CD4-positive, alpha-beta T cell treated with Interleukin-10 for 1 hour (primary cell): Measurements from ENCODE around the gene PER3.
"Not testable (repeated sequence)": the region's sequence is repeated elsewhere in the genome, so short reads cannot be mapped to it uniquely, and the experiment has no call there.

Source experiments
- DNase-seq: peaks from one replicate; pipeline ENCODE4 v3.0.0-alpha.2; 2020

Gene PER3

DNA sequence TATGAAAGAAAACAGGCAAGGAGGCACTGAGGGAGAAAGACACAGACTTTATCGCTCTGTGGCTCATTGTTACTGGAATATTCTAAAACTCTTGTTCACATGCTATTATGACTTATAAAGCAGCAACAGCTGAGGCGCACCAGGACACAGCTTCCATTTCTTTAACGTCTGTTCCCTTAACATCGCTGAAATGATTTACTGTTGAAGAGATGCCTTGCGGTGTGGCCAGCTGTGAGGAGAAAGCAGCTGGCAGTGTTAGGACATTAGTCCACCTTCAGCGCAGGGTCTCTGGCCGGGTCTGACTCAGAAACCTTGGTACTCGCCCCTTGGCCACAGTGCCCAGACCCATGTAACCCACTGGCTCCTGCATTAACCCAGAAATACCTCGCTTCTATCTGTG is 3.1 kb upstream of the PER3 start:
- DNase-seq = no peak

DNA sequence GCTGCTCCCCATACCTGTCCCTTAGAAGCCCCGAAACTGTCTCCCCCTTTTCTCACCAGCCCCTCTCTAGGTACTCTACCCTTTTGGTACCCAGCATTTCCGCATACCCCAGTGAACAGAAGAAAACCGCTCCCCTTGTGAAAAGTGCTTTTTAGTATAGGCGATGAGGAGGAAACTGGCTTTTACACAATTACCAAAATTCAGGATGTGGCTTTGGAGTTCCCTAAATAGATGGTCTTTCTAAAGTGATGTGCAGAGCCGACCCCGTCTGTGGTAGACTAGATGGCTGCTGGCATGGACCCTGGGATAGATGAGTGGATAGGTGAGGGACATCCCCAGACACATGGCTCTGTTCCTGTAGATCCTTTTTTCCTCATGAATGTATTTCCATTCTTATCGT is 2.6 kb upstream of the PER3 start:
- no peak for DNase-seq

DNA sequence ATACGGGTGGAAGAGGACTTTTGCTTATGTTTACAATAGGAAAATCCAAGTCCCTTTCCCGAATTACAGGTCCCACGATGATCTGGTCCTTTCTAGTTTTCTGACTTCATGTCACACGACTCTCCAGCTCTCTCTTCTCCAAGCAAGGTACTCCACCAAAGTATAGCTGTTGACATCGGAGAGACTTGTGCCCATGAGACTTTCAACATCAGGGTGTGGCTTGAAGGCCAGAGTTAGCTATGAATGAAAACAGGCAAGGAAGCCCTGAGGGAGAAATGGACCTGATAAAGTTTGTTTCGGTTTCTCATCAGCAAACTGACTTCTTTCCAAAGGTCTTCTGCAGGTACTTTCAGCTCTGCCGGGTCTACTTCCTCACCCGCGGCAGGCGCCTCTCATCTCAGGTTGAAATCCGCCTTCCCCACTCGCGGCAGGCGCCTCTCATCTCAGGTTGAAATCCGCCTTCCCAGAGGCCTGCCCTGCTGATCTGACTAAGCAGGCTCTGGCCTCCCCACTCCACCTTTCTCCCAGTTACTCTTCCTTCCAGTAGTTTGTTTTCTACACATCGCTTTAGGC is 2.1 kb upstream of the PER3 start:
- peak; percentile 35 for DNase-seq

DNA sequence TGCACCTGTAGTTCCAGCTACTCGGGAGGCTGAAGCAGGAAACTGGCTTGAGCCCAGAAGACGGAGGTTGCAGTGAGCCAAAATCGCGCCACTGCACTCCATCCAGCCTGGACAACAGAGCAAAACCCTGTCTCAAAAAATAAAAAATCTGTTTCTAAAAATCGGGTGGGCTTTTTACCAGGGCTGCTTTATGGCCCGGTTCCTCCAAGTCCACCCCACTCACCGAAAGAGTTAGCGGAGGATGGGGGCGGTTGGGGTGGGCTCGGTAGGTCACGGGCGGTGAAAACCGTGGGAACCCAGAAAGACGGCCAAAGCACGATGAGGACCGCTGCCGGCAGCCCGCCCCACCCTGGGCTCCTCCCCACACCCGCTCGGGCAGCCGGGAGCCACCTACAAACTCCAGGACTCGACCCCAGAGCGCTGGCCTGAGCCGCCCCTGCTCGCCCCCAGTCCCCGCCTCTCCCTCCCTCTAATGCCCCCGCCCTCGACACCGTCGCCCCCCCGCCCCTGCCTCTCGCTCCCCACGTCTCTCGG is 846 bp upstream of the PER3 start:
- no peak for DNase-seq

DNA sequence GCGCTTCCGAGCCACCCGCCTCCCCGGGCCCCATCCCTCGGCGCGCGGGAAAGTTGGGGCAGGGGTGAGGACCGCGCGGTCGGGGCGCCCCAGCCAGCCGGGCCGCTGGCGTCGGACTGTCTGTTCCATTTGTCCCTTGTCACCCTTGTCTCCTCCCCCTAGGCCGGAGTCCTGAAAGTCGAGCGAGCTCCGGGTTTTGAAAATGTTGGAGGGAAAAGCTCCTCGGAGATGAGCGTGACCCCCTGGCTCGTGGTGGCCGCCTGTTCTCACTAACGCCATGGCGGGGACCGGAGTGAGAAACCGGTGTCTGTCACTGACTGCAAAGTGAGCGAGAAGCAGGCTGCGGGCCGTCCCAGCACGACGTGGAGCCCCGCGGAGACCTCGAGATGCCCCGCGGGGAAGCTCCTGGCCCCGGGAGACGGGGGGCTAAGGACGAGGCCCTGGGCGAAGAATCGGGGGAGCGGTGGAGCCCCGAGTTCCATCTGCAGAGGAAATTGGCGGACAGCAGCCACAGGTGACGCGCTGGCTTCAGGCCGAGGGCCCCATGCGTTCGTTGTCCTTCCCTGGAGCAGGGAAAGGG is 491 bp downstream of the PER3 start:
- no peak for DNase-seq

DNA sequence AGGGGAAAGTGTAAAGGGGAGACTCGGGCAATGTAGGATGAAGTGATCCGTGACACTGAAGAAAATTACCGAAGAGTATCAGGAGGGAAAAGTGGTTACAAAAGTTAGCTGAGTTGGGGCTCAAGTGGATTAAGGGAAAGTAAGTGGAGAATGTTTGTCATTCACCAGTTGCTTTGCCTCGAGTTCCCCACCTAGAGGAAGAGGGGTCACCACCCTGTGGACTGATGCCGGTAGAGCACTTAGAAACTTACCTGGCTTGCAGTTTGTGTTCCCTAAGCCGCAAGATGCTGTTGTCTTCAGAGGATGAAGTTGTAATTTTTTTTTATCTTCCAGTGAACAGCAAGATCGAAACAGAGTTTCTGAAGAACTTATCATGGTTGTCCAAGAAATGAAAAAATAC is 1.0 kb downstream of the PER3 start:
- no peak for DNase-seq

DNA sequence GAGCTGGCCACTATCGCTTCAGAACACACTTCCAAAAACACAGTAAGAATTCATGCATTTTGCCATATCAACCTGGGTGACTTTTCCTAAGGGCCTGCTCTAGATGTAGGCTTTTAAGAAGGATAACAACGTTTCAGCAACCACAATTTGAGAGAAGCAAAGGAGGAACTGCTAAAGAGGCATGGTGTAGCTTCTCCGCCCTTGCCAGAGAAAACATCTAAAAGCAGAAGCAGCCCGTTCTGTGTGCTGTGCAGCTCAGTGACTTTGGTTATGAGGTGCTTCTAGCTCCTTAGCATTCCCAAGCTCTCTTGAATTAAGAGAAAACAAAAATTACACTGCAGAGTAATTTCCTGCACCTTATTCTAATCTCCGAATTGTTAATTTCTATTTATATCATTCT is 2.7 kb downstream of the PER3 start:
- no peak for DNase-seq

DNA sequence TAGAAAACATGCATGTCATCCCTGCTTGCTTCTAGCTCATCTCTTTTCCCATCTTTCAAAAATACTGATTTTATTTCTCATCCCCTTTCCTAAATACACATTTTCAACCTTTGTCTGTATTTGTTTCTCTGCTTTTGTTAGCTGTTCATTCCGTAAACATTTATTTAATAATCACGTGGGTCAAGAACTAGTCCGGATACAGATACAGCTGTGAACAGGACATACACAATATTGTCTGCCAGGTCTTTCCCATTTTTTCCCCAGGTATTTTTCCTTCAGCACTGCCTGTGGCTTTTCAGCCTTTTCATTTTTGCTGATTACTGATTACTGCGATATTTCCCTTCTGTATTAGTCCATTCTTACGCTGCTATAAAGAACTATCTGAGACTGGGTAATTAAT is 5.7 kb downstream of the PER3 start:
- DNase-seq = no peak

DNA sequence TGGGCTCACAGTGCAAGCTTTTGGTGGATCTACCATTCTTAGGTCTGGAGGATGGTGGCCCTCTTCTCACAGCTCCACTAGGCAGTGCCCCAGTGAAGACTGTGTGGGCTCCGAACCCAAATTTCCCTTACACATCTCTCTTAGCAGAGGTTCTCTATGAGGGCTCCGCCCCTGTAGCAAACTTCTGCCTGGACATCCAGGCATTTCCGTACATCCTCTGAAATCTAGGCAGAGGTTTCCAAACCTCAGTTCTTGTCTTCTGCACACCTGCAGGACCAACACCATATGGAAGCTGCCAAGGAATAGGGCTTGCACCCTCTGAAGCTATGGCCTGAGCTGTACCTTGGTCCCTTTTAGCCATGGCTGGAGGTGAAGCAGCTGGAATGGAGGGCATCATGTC is 6.9 kb downstream of the PER3 start:
- not testable (repeated sequence) for DNase-seq

DNA sequence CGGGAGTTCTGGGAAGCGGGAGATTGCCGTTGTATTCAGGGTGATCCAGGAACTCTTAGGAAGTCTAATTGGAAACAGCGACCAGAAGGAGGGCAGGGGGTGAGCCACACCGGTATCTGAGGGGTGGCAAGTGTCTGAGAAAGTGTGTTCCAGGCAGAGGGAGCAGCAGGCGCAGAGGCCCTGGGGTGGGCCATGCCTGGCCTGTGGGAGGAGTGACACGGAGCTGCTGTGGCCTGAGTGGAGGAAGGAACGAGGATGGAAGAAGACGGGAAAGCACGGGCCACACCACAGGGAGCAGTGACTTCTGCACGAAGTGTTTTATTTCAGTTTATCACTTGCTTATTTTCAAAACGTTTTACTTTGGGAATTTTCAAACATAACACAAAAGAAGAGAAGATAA is 11.3 kb downstream of the PER3 start:
- DNase-seq = no peak

DNA sequence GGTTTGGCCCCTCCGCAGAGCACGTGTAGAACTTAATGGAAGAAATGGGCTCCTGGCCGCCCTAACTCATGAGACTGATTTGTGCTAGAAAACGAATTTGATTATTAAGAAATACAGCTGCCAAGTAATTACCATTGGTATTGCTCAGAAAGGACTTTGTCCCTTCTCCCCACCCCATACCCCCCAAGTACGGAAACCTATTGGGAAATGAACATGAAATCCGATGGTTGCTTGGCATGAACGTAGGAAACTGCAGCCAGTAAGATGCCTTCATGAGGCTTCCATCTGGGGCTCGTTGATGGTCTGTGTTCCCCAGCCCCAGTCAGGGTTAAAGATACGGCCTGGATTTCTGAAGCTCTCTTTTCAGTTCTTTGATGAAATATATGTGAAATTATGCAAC is 21.4 kb downstream of the PER3 start:
- no peak for DNase-seq

DNA sequence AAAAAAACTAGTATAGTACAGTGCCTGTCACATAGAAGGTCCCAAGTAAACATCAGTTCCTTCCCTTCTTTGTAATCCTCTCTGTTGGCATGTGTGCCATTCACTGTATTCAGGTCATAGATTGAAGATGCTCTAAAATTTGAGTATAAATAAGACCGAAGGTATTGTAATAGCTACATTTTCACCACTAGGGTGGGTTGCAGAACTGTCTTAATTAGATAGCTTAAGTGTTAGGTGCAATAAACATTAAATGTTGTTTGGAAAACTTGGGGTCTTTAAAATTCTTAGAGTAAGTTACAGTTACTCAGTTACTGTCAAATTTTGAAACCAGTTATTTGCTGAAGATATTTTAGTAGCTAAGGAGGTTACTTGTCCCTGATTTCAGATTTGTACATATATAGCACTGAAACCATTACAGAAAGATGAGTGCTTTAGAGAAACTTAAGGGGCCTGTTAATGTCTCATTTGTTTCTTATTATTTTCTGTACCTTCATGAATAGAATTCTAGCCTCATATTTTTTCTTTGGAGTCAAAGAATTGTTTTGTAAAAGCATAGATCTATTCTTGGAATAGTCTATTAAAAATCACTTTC is 24.3 kb downstream of the PER3 start:
- DNase-seq = peak; percentile 25

DNA sequence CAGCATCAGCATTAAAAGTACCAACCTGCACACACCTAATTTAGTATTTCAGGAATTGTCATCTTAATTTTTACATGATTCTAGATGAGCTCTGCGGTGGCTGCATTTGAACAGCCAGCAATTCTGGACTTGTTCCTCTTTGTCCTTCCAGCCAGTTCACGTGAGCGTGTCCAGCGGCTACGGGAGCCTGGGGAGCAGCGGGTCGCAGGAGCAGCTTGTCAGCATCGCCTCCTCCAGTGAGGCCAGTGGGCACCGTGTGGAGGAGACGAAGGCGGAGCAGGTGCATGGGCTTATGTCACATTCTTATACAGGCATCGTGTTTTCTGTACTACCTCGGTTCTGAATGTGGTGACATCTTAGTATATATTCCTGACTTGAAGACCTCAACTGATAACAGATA is 25.7 kb downstream of the PER3 start:
- no peak for DNase-seq

DNA sequence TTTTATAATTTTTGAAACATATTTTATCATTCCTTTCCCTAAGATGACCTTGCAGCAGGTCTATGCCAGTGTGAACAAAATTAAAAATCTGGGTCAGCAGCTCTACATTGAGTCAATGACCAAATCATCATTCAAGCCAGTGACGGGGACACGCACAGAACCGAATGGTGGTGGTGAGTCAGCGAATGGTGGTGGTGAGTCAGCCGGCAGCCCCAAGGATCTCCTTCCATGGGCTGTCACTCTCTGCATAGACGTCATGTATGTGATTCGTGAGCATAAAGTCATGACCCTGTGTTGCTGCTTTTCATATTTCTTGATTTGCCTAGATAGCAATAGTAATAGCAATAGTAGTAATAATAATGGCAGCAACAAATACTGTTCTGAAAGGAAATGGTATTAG is 26.3 kb downstream of the PER3 start:
- no peak for DNase-seq

DNA sequence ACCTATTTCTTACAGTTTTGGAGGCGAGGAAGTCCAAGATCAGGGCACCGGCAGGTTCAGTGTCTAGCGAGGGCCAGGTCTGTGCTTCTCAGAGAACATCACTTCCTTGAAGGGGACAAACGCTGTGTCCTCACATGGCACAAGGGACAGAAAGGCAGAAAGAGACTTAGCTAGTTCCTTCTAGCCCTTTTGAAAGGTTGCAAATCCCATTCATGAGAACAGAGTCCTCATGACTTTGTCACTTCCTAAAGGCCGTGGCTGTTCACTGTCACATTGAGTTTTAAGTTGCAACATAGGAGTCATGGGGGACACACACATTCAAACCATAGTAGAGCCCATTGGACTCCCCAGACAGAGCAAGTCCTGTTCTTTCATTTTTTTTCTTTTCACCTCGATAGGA is 27.4 kb downstream of the PER3 start:
- DNase-seq = no peak

DNA sequence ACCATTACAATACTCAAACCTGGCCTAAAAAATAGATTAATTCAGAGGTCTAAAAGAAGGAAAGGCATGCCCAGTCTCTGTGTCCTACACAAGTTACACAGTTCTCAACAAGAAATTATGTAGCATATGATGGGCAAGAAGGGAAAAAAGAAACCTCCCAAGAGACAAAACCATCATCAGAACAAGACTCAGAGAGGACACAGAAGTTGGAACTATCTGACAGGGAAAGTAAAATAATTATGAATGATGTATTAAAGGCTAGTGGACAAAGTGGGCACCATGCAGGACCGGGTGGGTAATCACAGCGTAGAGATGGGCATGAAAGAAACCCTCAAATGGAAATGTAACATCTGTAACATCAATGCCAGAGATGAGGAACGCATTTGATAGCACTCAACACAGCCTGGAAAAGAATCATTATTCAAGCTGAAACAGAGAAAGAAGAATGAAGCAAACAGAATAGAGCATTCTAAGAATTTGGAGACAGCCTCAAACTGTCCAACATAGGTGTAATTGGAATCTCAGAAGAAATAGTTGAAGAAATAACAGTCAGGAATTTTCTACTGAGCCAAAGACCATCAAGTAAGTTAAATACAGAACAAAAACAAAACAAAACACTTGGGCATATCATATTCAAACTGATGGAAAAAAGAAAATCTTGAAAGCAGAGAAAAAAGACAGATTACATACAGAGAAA is 29.7 kb downstream of the PER3 start:
- DNase-seq = no peak

DNA sequence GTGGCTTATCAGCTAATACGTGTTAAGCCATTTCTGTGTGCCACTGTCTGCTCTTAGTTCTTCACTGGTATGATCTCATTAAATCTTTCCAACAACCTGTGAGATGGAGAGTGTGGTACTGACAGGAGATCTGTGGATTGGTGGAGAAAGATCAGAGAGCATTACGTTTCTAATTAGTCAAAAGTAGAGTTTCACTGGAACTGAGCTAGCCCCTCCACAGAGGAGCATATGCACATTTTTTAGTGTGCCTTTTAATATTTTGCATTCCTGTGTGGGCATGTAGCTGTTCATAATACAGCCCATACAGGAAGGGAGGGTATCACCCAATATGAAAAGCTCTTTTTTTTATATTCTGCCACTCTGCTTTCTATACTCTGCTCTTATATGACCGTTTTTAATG is 37.2 kb downstream of the PER3 start:
- no peak for DNase-seq

DNA sequence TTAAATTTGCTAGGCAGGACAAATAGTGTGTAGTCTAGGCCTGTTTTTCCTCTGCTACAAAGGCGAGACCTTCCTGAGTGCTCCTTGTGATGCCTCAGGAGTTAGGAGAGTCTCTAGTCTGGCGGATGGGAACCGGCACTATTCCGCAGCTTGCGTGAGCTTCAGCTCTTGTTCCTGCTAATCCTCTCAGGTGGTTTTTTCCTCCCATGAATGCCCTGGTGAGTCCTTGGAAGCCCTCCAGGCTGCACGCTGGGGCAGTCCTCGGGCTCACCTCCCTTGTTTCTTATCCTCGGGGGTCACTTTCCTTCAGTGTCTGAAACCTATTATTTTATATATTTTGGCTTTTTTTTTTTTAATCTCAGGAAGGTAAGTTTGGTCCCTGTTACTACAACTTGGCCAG is 40.6 kb downstream of the PER3 start:
- no peak for DNase-seq

DNA sequence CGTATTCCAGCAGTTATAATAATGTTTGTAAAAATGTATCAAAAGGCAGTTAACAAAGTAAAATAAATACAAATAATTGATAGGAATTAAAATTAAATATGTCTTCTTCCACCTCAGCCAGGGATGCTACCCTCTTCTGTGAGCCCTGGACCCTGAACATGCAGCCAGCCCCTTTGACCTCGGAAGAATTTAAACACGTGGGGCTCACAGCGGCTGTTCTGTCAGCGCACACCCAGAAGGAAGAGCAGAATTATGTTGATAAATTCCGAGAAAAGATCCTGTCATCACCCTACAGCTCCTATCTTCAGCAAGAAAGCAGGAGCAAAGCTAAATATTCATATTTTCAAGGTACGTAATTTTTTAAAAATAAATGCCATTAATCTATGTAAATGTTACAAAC is 42.3 kb downstream of the PER3 start:
- no peak for DNase-seq

DNA sequence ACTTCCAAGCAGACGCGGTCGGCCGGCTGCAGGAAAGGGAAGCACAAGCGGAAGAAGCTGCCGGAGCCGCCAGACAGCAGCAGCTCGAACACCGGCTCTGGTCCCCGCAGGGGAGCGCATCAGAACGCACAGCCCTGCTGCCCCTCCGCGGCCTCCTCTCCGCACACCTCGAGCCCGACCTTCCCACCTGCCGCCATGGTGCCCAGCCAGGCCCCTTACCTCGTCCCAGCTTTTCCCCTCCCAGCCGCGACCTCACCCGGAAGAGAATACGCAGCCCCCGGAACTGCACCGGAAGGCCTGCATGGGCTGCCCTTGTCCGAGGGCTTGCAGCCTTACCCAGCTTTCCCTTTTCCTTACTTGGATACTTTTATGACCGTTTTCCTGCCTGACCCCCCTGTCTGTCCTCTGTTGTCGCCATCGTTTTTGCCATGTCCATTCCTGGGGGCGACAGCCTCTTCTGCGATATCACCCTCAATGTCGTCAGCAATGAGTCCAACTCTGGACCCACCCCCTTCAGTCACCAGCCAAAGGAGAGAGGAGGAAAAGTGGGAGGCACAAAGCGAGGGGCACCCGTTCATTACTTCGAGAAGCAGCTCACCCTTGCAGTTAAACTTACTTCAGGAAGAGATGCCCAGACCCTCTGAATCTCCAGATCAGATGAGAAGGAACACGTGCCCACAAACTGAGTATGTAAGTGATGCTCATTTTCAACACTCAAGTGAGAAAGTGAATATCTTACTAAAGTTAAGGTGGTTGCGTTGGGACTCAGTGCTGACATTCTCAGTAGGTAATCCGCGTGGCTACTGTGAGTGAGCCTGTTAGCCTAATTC is 43.2 kb downstream of the PER3 start:
- peak; percentile 24 for DNase-seq

DNA sequence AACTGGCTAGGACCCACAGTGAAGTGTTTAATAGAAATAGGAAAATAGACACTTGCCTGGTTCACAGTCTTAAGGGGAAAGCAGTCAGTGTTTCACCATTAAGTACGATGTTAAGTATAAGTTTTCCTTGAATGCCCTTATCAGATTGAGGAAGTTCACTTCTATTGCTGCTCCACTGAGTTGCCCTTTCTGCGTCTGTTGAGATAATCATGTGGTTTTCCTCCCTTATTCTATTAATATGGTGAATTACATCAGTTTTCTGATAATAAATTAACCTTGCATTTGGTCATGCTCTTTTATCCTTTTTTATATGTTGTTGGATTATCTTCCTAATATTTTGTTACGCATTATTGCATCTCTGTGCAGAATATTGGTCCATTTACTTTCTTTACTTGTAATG is 47.4 kb downstream of the PER3 start:
- no peak for DNase-seq

DNA sequence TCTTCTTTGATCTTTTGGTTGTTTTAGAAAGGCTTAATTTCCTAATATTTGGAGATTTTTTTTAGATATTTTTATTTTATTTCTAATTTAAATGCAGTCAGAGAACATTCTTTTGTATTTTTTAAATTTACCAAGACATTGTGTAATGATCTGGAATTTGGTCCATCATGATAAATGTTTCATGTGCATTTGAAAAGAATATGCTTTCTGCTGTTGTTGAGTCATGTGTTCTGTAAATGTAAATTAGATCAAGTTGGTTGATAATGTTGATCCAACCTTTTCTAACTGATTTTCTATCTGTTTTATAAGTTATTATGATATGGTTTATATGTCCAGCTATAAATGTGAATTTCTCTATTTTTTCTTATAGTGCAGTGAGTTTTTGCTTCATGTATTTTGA is 48.9 kb downstream of the PER3 start:
- no peak for DNase-seq

DNA sequence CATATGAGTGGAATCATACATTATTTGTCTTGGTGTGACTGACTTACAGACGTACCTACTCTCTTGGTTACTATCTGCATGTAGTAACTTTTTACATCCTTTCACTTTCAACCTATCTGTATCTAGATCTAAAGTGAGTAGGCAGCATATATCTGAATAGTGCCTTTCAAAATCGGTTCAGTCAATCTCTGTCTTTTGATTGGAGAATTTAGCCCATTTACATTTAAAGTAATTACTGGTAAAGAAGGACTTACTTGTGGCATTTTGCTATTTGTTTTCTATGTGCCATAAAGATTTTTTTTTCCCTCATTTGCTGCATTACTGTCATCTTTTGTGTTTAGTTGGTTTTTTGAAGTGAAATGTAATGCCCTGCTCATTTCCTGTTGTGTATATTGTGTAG is 54.6 kb downstream of the PER3 start:
- no peak for DNase-seq
